AG04449 (cell line): ENCODE data around the gene TMEM204.

Source experiments
- CTCF ChIA-PET: fragments of 350-600 bp; formaldehyde crosslinking; extraction: SDS; loops from one replicate; lab custom pipeline; 2021; ENCODE audit warnings: antibody characterized with exemption; lab: Yijun Ruan, JAX
- POLR2A ChIA-PET: fragments of 400-600, 350-600 bp; formaldehyde crosslinking; extraction: SDS; loops from one replicate; lab custom pipeline; 2020; ENCODE audit warnings: antibody characterized with exemption, inconsistent platforms; lab: Yijun Ruan, JAX
- DNase-seq: peaks from one replicate; pipeline ENCODE4 v3.0.0-alpha.2; 2010; ENCODE audit warnings: low read depth, low spot score
- H3K4me3 ChIP-seq: 2 replicates; pipeline ENCODE4 v1.5.1; 2011; ENCODE audit warnings: low read depth, mild to moderate bottlenecking, control low read depth, low read length
- CTCF ChIP-seq: IDR thresholded peaks from one replicate; pipeline ENCODE4 v1.5.1; 2011; ENCODE audit warnings: mild to moderate bottlenecking, moderate library complexity, low read length, control low read depth, inconsistent platforms; ENCODE audit not compliant: insufficient read depth; ENCODE audit errors: missing control alignments

The TMEM204 gene

GRCh38 chr16:1524366-1524765 lies 9.1 kb upstream of the TMEM204 start:
- POLR2A ChIA-PET: no interaction called here
- DNase-seq: no peak
- TF ChIP-seq CTCF: no peak
- H3K4me3 ChIP-seq: no peak overlapping the region
- CTCF ChIA-PET: interaction anchor here (0.7 kb wide), 1 partner anchor 30 kb away, joined by 4 read pairs; no protein-coding TSS in a partner anchor

DNA sequence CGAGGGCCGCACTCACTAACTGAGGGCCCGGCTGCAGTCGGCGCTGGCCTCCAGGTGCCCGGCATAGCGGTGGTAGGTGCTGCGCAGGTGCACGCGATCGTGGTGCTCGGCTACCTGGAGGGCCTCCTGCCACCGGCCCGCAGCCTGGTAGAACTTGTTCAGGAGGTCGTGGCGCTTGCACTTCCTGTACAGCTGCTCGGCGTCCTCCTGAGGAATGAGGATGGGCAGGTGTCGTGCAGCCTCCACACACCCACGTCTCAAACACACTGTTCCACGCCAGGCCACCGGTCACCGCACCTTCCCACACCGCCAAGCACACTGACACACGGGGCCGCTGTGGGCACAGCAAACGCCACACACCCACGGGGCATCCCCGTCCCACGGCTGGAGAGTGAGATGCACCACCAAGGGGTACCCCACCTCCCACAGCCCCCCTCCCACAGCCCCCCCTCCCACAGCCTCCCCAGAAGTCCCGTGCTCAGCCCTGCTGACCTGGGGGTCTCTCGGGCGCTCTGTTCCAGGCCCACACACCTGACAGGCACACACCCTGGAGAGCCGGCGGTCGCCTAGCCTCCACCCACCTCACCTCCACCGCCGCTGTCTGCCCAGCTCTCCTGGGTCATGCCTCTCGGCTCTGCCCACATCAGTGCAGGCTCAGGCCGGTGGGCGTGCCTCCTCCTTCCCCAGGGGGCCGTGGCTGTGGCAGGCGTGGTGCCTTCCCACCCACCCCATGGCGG lies 7.4 kb upstream of the TMEM204 start:
- no peak for TF ChIP-seq CTCF
- POLR2A ChIA-PET: no interaction called here
- H3K4me3 ChIP-seq: no peak overlapping the region
- CTCF ChIA-PET: no interaction called here
- DNase-seq: no peak

DNA sequence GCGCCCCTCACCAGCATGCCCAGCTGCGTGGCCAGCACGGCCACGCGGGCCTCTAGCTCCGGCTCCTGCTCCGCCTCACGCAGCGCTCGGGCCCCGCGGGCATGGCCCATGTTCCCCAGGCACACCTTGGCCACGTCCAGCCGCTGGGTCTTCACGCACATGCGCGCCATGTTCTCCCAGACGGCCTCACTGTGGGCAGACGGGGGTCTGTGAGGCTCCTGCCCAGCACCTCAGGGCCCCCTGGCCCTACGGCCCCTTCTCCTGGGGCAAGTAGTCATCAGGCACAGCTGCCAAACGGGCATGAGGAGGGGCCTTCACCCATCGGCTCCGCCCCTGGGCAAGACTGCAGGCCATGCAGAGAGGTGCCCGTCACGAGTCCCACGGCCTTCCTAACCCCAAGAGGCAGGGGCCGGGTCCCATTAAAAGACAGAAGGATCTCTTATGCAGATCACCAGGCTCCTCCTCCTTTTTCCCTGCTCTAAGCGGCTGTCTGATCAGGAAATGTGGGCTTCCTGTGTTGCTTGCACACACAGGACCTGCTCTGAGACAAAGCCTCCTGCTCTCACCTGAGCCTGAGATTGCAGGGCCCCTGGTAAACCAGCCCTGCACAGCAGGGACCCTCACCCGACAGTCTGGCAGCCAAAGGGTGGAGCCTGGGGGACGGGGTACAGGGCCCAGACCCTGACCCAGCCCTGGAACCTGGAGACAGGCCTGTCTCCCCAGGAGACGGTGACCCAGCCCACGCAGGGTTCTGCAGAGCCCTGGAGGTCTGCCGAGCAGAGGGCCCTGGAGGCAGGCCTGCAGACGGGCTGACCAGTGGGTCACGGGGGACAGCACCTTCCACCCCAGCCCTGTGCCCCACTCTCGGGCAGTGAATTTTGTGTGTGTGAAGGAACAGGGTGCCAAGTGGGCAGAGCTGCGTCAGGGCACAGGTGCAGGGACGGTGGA lies 6.6 kb upstream of the TMEM204 start:
- ChIA-PET CTCF (no interaction called here), POLR2A (no interaction called here)
- no peak overlapping the region for H3K4me3 ChIP-seq
- no peak for TF ChIP-seq CTCF
- no peak for DNase-seq

DNA sequence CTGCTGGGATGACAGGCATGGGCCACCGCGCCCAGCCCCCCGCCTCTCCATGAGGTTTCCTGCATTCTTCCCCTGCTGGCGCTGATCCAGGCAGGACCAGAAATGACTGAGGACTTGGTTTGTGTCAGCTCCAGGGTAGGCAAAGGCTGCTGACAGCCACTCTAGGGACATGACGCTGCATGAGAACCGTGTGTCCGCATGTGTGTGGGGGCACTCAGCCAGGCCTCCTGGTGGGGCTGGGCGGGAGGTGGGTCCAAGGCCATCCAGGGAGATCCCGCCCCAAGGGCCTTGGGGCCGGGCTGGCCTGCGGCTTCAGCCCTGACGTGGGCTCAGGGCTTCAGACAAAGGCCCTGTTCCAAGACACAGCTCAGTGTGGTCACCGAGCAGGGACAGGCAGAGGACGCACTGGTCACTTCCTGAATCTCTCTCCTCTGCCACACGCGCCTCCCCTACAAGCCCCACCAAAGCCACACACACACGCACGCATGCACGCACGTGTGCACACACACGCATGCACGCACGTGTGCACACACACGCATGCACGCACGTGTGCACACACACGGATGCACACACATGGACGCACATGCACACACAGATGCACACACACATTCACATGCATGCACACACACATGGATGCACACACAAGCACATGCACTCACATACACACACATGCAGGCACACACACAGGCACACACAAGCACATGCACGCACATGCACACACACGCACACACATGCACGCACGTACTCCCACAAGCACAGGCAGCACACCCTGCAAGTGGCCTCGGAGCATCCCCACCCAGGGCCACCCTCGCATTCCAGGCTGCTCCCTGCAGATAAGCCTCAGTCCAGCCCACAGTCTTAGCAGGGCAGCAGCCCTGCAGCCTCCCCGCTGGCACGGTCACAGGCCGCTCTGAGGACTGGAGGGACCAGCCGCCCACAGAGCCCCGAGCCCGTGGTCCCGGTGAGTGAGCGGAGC lies 5.3 kb upstream of the TMEM204 start:
- no peak for TF ChIP-seq CTCF
- no peak for DNase-seq
- ChIA-PET CTCF (interaction anchor here (1.5 kb wide), 1 partner anchor 34 kb away, joined by 5 read pairs; the partner anchor contains the start of gene TELO2), POLR2A (no interaction called here)
- no peak overlapping the region for H3K4me3 ChIP-seq

DNA sequence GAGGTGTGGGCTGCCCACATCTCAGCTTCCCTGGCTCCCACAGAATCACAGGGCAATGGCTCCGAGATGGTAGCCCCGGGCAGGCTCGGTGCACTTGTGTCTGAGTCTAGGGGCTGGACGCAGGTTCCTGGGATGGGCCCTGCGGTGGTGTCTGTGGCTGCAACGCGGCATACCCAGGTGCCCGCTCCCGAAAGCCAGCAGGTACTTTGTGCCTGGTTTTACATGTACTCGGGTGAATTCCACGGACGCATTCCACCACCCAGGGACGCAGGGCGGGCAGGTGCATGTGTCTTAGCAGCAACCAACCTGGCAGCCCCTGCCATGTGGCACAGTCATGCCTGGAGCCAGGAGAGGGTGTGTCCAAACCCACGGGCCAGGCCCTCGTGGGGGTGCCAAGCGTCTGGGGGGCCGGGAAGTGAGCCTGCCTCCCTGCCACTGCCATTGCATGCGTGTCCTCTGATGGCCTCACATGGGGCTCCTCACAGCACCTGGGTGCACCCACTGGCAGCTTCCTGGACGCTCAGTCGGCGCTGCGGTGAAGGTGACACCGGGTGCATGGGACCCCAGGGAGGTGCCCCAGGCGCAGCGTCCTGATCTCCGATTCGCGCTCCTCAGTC lies 4.4 kb upstream of the TMEM204 start:
- no peak overlapping the region for H3K4me3 ChIP-seq
- ChIA-PET POLR2A (no interaction called here), CTCF (interaction anchor here (1.5 kb wide), 1 partner anchor 35 kb away, joined by 5 read pairs; the partner anchor contains the start of gene TELO2)
- TF ChIP-seq CTCF: no peak
- no peak for DNase-seq
